GM18867 (cell line): ENCODE measurements around the gene TCEANC2.
"Not testable (repeated sequence)": the region's sequence is repeated elsewhere in the genome, so short reads cannot be mapped to it uniquely, and the experiment has no call there.

Experiments
- ATAC-seq: cut with Tn5 transposase; IDR thresholded peaks from one replicate; pipeline ENCODE4 v1.9.1; 2021; ENCODE audit warnings: mild to moderate bottlenecking, moderate library complexity; ENCODE audit not compliant: unreplicated experiment

Gene TCEANC2

GRCh38 chr1:54052934-54053744, at the start of gene TCEANC2, which contains the start of gene TMEM59:
TCEANC2 (plus strand) TSS chr1:54053608; CDS start chr1:54054423, 815 bp downstream.
TMEM59 (minus strand) TSS chr1:54053204; CDS start chr1:54053188, 16 bp downstream.
- ATAC-seq = peak; percentile 91

GRCh38 chr1:54003750-54004480, 49.5 kb upstream of the TCEANC2 start:
- ATAC-seq = not testable (repeated sequence)

- no peak for ATAC-seq
Observed at GRCh38 chr1:54004481-54005049, 48.8 kb upstream of the TCEANC2 start.

GRCh38 chr1:54006508-54006907, 46.9 kb upstream of the TCEANC2 start:
- ATAC-seq = no peak

- no peak for ATAC-seq
Observed at GRCh38 chr1:54007613-54008012, 45.8 kb upstream of the TCEANC2 start.

GRCh38 chr1:54008876-54009275, 44.5 kb upstream of the TCEANC2 start:
- no peak for ATAC-seq

GRCh38 chr1:54009406-54009805, 44.0 kb upstream of the TCEANC2 start:
- no peak for ATAC-seq

GRCh38 chr1:54010415-54011117, 42.8 kb upstream of the TCEANC2 start:
- no peak for ATAC-seq

GRCh38 chr1:54011316-54012007, 41.9 kb upstream of the TCEANC2 start:
- ATAC-seq = no peak

- no peak for ATAC-seq
Observed at GRCh38 chr1:54012008-54012325, 41.4 kb upstream of the TCEANC2 start.

- no peak for ATAC-seq
Observed at GRCh38 chr1:54012863-54013262, 40.5 kb upstream of the TCEANC2 start.

GRCh38 chr1:54013393-54014008, 39.9 kb upstream of the TCEANC2 start:
- no peak for ATAC-seq

GRCh38 chr1:54014009-54014629, 39.3 kb upstream of the TCEANC2 start:
- no peak for ATAC-seq

- ATAC-seq = no peak
Observed at GRCh38 chr1:54016343-54017282, 36.8 kb upstream of the TCEANC2 start.

- no peak for ATAC-seq
Observed at GRCh38 chr1:54017979-54018378, 35.4 kb upstream of the TCEANC2 start, which contains the start of gene LDLRAD1. LDLRAD1 (minus strand) TSS chr1:54018186; CDS start chr1:54018112, 74 bp downstream.

GRCh38 chr1:54018635-54019034, 34.8 kb upstream of the TCEANC2 start:
- ATAC-seq = no peak

- not testable (repeated sequence) for ATAC-seq
Observed at GRCh38 chr1:54019562-54020176, 33.7 kb upstream of the TCEANC2 start.

GRCh38 chr1:54024358-54024757, 29.1 kb upstream of the TCEANC2 start:
- no peak for ATAC-seq
